Cardiac atrium fibroblast (primary cell): ENCODE data around the gene TLE7. TPM values are rescaled to one million over a fixed set of nuclear protein-coding genes. Genes with fewer than 3 reads are reported as not detected.

Experiments
- total RNA-seq: library from RNA; depleted of rRNA; stranded (reverse); fragments of >200 nt; gene quantifications from 2 replicates; pipeline ENCODE4 v1.2.3, GENCODE V29; 2015

TLE7 gene
- total RNA-seq: not detected in 2 replicates

GRCh38 chr16:71442051-71442440, at the start of gene TLE7:
Gene TLE7 (minus strand): TSS chr16:71442054. CDS start chr16:71433324, 8,730 bp downstream.

GRCh38 chr16:71489122-71489521, 47.3 kb upstream of the TLE7 start, which contains the start of gene ZNF19:
Gene ZNF19 (minus strand): TSS chr16:71489324. CDS start chr16:71482114, 7,210 bp downstream.

GRCh38 chr16:71461686-71462648, 20.1 kb upstream of the TLE7 start, which contains the start of gene ZNF23:
Gene ZNF23 (minus strand): TSS chr16:71462247. CDS start chr16:71456796, 5,451 bp downstream.

Other genes starting within 250 kb of the TLE7 start
- 0.16 and 0.18 TPM in 2 replicates for gene HYDIN, start 211.3 kb downstream of the TLE7 start, total RNA-seq
- gene CMTR2, start 152.7 kb downstream of the TLE7 start, total RNA-seq: 12.6 and 17.5 TPM in 2 replicates
- 5.2 TPM in 1 of 2 replicates, not detected in the other for gene CALB2, start 83.3 kb downstream of the TLE7 start, total RNA-seq
- gene ZNF23, start 20.2 kb upstream of the TLE7 start, total RNA-seq: 4.2 and 4.5 TPM in 2 replicates
- gene ZNF19, start 47.3 kb upstream of the TLE7 start, total RNA-seq: 0.16 and 1.6 TPM in 2 replicates
- not detected in 2 replicates for gene CHST4, start 84.4 kb upstream of the TLE7 start, total RNA-seq
- gene TAT, start 135.0 kb upstream of the TLE7 start, total RNA-seq: not detected in 2 replicates
- gene MARVELD3, start 184.1 kb upstream of the TLE7 start, total RNA-seq: not detected in 2 replicates